Activated CD4-positive, alpha-beta T cell treated with anti-CD3 and anti-CD28 coated beads for 36 hours (primary cell): ENCODE measurements around the gene CFP. TPM values are rescaled to one million over a fixed set of nuclear protein-coding genes. Genes with fewer than 3 reads are reported as not detected.

Source experiments
- ATAC-seq: fragments of 200-7000 bp; cut with Tn5 transposase; one replicate; pipeline ENCODE4 v1.10.0; 2021; ENCODE audit warnings: mild to moderate bottlenecking, moderate library complexity
- CTCF ChIA-PET: fragments of 350-600 bp; sonication (Branson Sonifier 250); formaldehyde crosslinking; loops from one replicate; lab custom pipeline; 2021; ENCODE audit warnings: antibody characterized with exemption; lab: Charles Lee
- POLR2A ChIA-PET: fragments of 350-600 bp; sonication (Branson Sonifier 250); formaldehyde crosslinking; loops from one replicate; lab custom pipeline; 2021; ENCODE audit warnings: antibody characterized with exemption, inconsistent platforms; lab: Charles Lee
- DNase-seq: peaks from one replicate; pipeline ENCODE4 v3.0.0-alpha.2; 2020
- H3K27ac Mint-ChIP-seq: one replicate; pipeline ENCODE4 v1.8.0; 2021; ENCODE audit warnings: mixed read lengths
- H3K27me3 Mint-ChIP-seq: one replicate; pipeline ENCODE4 v1.8.0; 2021; ENCODE audit warnings: mixed read lengths
- H3K36me3 Mint-ChIP-seq: one replicate; pipeline ENCODE4 v1.8.0; 2021; ENCODE audit warnings: low read depth, mixed read lengths
- H3K4me1 Mint-ChIP-seq: one replicate; pipeline ENCODE4 v1.8.0; 2021; ENCODE audit warnings: mixed read lengths
- H3K4me3 Mint-ChIP-seq: one replicate; pipeline ENCODE4 v1.8.0; 2021; ENCODE audit warnings: mild to moderate bottlenecking, moderate library complexity, mixed read lengths
- H3K9me3 Mint-ChIP-seq: one replicate; pipeline ENCODE4 v1.8.0; 2021; ENCODE audit warnings: low read depth, mixed read lengths
- intact Hi-C, 2 experiments: fragments of 100-400 bp; cut with DNase I in 1 of 2; cut with micrococcal nuclease in 1 of 2; formaldehyde crosslinking; loops; one replicate each; pipeline versions ENCODE4 v1.14.2 to v1.15.1; 2022 to 2024; cut with DNase I, micrococcal nuclease
- total RNA-seq, 2 experiments: library from RNA; stranded (reverse); gene quantifications; one replicate each; pipeline ENCODE4 v1.2.3, GENCODE V29; 2021

The CFP gene
- total RNA-seq, 2 experiments from 2014 or later: 2.4 to 4.7 TPM

GRCh38 chrX:47583240-47583861, 46.4 kb downstream of the CFP start:
- H3K27ac Mint-ChIP-seq: peak overlapping the region; percentile 45
- intact Hi-C loops: loop anchor here (2.0 to 5.0 kb wide), 3 partner anchors 39 to 419 kb away; partner anchors contain the start of genes CFP (in 1 of the 2) and ZNF182 (in 1 of the 2)
- H3K9me3 Mint-ChIP-seq: no peaks in the 10 kb centered on the region
- H3K36me3 Mint-ChIP-seq: no peaks in the 10 kb centered on the region
- H3K4me1 Mint-ChIP-seq: peaks cover 45% of the 10 kb centered on the region
- ATAC-seq (no peak), DNase-seq (no peak)
- H3K27me3 Mint-ChIP-seq: no peaks in the 10 kb centered on the region
- CTCF ChIA-PET: no interaction called here
- POLR2A ChIA-PET: no interaction called here
- peak overlapping the region; percentile 26 for H3K4me3 Mint-ChIP-seq

- peak; percentile 86 for ATAC-seq
- peak within 1 kb of the TSS; percentile 46 for H3K4me3 Mint-ChIP-seq
- peaks cover 50% of the 10 kb centered on the region for H3K4me1 Mint-ChIP-seq
- intact Hi-C loops: loop anchor here (1.0 to 5.0 kb wide), 5 partner anchors 21 to 420 kb away; partner anchors contain the start of genes ARAF (in 2 of the 2), CFP (in 1 of the 2), UXT (in 1 of the 2) and ZNF182 (in 1 of the 2)
- DNase-seq: peak; percentile 90
- H3K27me3 Mint-ChIP-seq: peaks cover 3% of the 10 kb centered on the region
- H3K9me3 Mint-ChIP-seq: no peaks in the 10 kb centered on the region
- ChIA-PET POLR2A (no interaction called here), CTCF (no interaction called here)
- H3K27ac Mint-ChIP-seq: peak within 1 kb of the TSS; percentile 81
- H3K36me3 Mint-ChIP-seq: no peaks in the 10 kb centered on the region
Measured at GRCh38 chrX:47581731-47582647, 47.7 kb downstream of the CFP start, which contains the start of gene TIMP1. TSS of gene TIMP1 (plus strand) at chrX:47582436. CDS start at chrX:47583416, 980 bp downstream.

GRCh38 chrX:47579537-47579936, 50.2 kb downstream of the CFP start:
- peak; percentile 75 for ATAC-seq
- DNase-seq: peak; percentile 75
- ChIA-PET POLR2A (no interaction called here), CTCF (interaction anchor here (1.6 kb wide), 1 partner anchor 83 kb away, joined by 6 read pairs; no protein-coding TSS in a partner anchor)
- Mint-ChIP-seq H3K27me3 (peaks cover 4% of the 10 kb centered on the region), H3K4me3 (no peak overlapping the region), H3K36me3 (no peaks in the 10 kb centered on the region), H3K27ac (no peak overlapping the region), H3K4me1 (peaks cover 47% of the 10 kb centered on the region), H3K9me3 (no peaks in the 10 kb centered on the region)
- intact Hi-C loops: no loop called here

GRCh38 chrX:47578692-47579091, 51.0 kb downstream of the CFP start:
- CTCF ChIA-PET: interaction anchor here (1.6 kb wide), 1 partner anchor 83 kb away, joined by 6 read pairs; no protein-coding TSS in a partner anchor

GRCh38 chrX:47577901-47578300, 51.8 kb downstream of the CFP start:
- ATAC-seq: no peak
- DNase-seq: no peak
- POLR2A ChIA-PET: no interaction called here
- CTCF ChIA-PET: interaction anchor here (0.6 kb wide), 1 partner anchor 54 kb away, joined by 3 read pairs; no protein-coding TSS in a partner anchor
- H3K27ac Mint-ChIP-seq: no peak overlapping the region
- no peaks in the 10 kb centered on the region for H3K9me3 Mint-ChIP-seq
- H3K27me3 Mint-ChIP-seq: peaks cover 4% of the 10 kb centered on the region
- H3K4me1 Mint-ChIP-seq: peaks cover 42% of the 10 kb centered on the region
- intact Hi-C loops: no loop called here
- peaks cover 3% of the 10 kb centered on the region for H3K36me3 Mint-ChIP-seq
- no peak overlapping the region for H3K4me3 Mint-ChIP-seq

More at GRCh38 chrX:47578692-47579091, 51.0 kb downstream of the CFP start:
- no peak for ATAC-seq
- Mint-ChIP-seq H3K36me3 (no peaks in the 10 kb centered on the region), H3K4me1 (peaks cover 44% of the 10 kb centered on the region), H3K4me3 (no peak overlapping the region), H3K9me3 (no peaks in the 10 kb centered on the region), H3K27ac (no peak overlapping the region), H3K27me3 (peaks cover 4% of the 10 kb centered on the region)
- DNase-seq: no peak
- POLR2A ChIA-PET: no interaction called here
- intact Hi-C loops: no loop called here

GRCh38 chrX:47577424-47577823, 52.3 kb downstream of the CFP start:
- Mint-ChIP-seq H3K4me3 (no peak overlapping the region), H3K36me3 (peaks cover 3% of the 10 kb centered on the region)
- intact Hi-C loops: no loop called here

GRCh38 chrX:47576021-47576898, 53.5 kb downstream of the CFP start:
- ChIA-PET POLR2A (interaction anchor here (0.6 kb wide), 1 partner anchor 358 kb away, joined by 3 read pairs; no protein-coding TSS in a partner anchor), CTCF (no interaction called here)
- no peak overlapping the region for H3K27ac Mint-ChIP-seq
- H3K4me1 Mint-ChIP-seq: peaks cover 31% of the 10 kb centered on the region
- peaks cover 4% of the 10 kb centered on the region for H3K27me3 Mint-ChIP-seq
- no peak overlapping the region for H3K4me3 Mint-ChIP-seq
- intact Hi-C loops: no loop called here
- no peaks in the 10 kb centered on the region for H3K9me3 Mint-ChIP-seq
- peaks cover 12% of the 10 kb centered on the region for H3K36me3 Mint-ChIP-seq
- ATAC-seq: no peak
- DNase-seq: no peak

More at GRCh38 chrX:47577424-47577823, 52.3 kb downstream of the CFP start:
- H3K4me1 Mint-ChIP-seq: peaks cover 42% of the 10 kb centered on the region
- ChIA-PET CTCF (interaction anchor here (0.6 kb wide), 2 partner anchors 12 to 54 kb away, joined by 3 read pairs; no protein-coding TSS in a partner anchor), POLR2A (no interaction called here)
- peaks cover 4% of the 10 kb centered on the region for H3K27me3 Mint-ChIP-seq
- no peaks in the 10 kb centered on the region for H3K9me3 Mint-ChIP-seq
- ATAC-seq: no peak
- no peak overlapping the region for H3K27ac Mint-ChIP-seq
- DNase-seq: no peak

GRCh38 chrX:47574547-47575301, 55.0 kb downstream of the CFP start:
- H3K27me3 Mint-ChIP-seq: peaks cover 4% of the 10 kb centered on the region
- intact Hi-C loops: no loop called here
- DNase-seq: no peak
- peak overlapping the region; percentile 21 for H3K4me3 Mint-ChIP-seq
- POLR2A ChIA-PET: interaction anchor here (0.6 kb wide), 1 partner anchor 452 kb away, joined by 3 read pairs; no protein-coding TSS in a partner anchor
- no peak for ATAC-seq
- H3K4me1 Mint-ChIP-seq: peaks cover 23% of the 10 kb centered on the region
- peaks cover 23% of the 10 kb centered on the region for H3K36me3 Mint-ChIP-seq
- peak overlapping the region; percentile 5 for H3K27ac Mint-ChIP-seq
- no peaks in the 10 kb centered on the region for H3K9me3 Mint-ChIP-seq
- CTCF ChIA-PET: no interaction called here

- peaks cover 28% of the 10 kb centered on the region for H3K36me3 Mint-ChIP-seq
- no peaks in the 10 kb centered on the region for H3K9me3 Mint-ChIP-seq
- ChIA-PET POLR2A (interaction anchor here (0.6 kb wide), 1 partner anchor 451 kb away, joined by 3 read pairs; no protein-coding TSS in a partner anchor), CTCF (no interaction called here)
- no peak overlapping the region for H3K27ac Mint-ChIP-seq
- H3K4me3 Mint-ChIP-seq: no peak overlapping the region
- H3K27me3 Mint-ChIP-seq: peaks cover 4% of the 10 kb centered on the region
- ATAC-seq (no peak), DNase-seq (no peak)
- H3K4me1 Mint-ChIP-seq: peaks cover 18% of the 10 kb centered on the region
- intact Hi-C loops: no loop called here
Measured at GRCh38 chrX:47574076-47574546, 55.6 kb downstream of the CFP start.
